Caco-2 (cell line): ENCODE data around the gene MAPT. TPM values are rescaled to one million over a fixed set of nuclear protein-coding genes. Genes with fewer than 3 reads are reported as not detected.

Experiments
- BruUV-seq: library from RNA; stranded (reverse); fragments of 400-500 nt; replicated peaks from 2 replicates; lab custom pipeline; 2021; lab: Mats Ljungman, UMichigan
- CTCF ChIA-PET: fragments of 300-600 bp; sonication (Branson Sonifier 250); formaldehyde crosslinking; loops from one replicate; lab custom pipeline; 2022; ENCODE audit warnings: antibody characterized with exemption; lab: Charles Lee
- POLR2A ChIA-PET: fragments of 300-600 bp; sonication (Branson Sonifier 250); formaldehyde crosslinking; loops from one replicate; lab custom pipeline; 2022; ENCODE audit warnings: antibody characterized with exemption; lab: Charles Lee
- DNase-seq, 2 experiments: peaks; one replicate each; pipeline versions ENCODE4 v3.0.0 to v3.0.0-alpha.2; 2020 to 2022
- H3K27me3 ChIP-seq: replicated peaks from 2 replicates; pipeline ENCODE4 v1.6.0; 2011; ENCODE audit warnings: low read length; ENCODE audit not compliant: control insufficient read depth, insufficient read depth
- H3K36me3 ChIP-seq: 2 replicates; pipeline ENCODE4 v1.5.1; 2011; ENCODE audit warnings: low read length; ENCODE audit not compliant: control insufficient read depth, insufficient read depth
- H3K4me1 ChIP-seq: fragments of 250-450 bp; sonication (Bioruptor Pico); 2 replicates; pipeline ENCODE4 v1.5.1; 2020; ENCODE audit warnings: mild to moderate bottlenecking
- H3K4me3 ChIP-seq: 2 replicates; pipeline ENCODE4 v1.5.1; 2011; ENCODE audit warnings: low read depth, mild to moderate bottlenecking, control low read depth, low read length
- H3K9me3 ChIP-seq: fragments of 250-450 bp; sonication (Bioruptor Pico); 2 replicates; pipeline ENCODE4 v1.5.1; 2020; ENCODE audit warnings: mild to moderate bottlenecking, moderate library complexity
- H3K27ac Mint-ChIP-seq: one replicate; pipeline ENCODE4 v1.8.0; 2022; ENCODE audit warnings: mixed read lengths; ENCODE audit not compliant: unreplicated experiment
- H3K27me3 Mint-ChIP-seq: one replicate; pipeline ENCODE4 v1.8.0; 2022; ENCODE audit warnings: mixed read lengths; ENCODE audit not compliant: insufficient read depth, unreplicated experiment
- H3K36me3 Mint-ChIP-seq: one replicate; pipeline ENCODE4 v1.8.0; 2022; ENCODE audit warnings: mild to moderate bottlenecking, mixed read lengths; ENCODE audit not compliant: insufficient read depth, unreplicated experiment
- H3K4me1 Mint-ChIP-seq: one replicate; pipeline ENCODE4 v1.8.0; 2022; ENCODE audit warnings: low read depth, mixed read lengths; ENCODE audit not compliant: unreplicated experiment
- H3K4me3 Mint-ChIP-seq: one replicate; pipeline ENCODE4 v1.8.0; 2022; ENCODE audit warnings: mild to moderate bottlenecking, moderate library complexity, mixed read lengths; ENCODE audit not compliant: unreplicated experiment
- H3K9me3 Mint-ChIP-seq: one replicate; pipeline ENCODE4 v1.8.0; 2022; ENCODE audit warnings: mixed read lengths; ENCODE audit not compliant: unreplicated experiment
- intact Hi-C: fragments of 100-400 bp; cut with micrococcal nuclease; formaldehyde crosslinking; loops from one replicate; pipeline ENCODE4 v1.10.0; 2022; ENCODE audit not compliant: unreplicated experiment
- total RNA-seq: library from RNA; stranded (reverse); gene quantifications from 2 replicates; pipeline ENCODE4 v1.2.3, GENCODE V29; 2022
- TF ChIP-seq, protein P1 (sequence below), 2 experiments: fragments of 200-600 bp in 1 of 2; IDR thresholded peaks; 1 replicate in 1 of 2; 2 replicates in 1 of 2; pipeline versions ENCODE4 v1.5.1 to v1.8.0; 2011 to 2022; ENCODE audit warnings: antibody characterized with exemption in 1 of 2, control low read depth in 1 of 2, inconsistent platforms in 1 of 2, low read depth in 1 of 2, low read length in 1 of 2, mild to moderate bottlenecking in 1 of 2, moderate library complexity in 1 of 2; ENCODE audit not compliant: insufficient read depth in 1 of 2, severe bottlenecking in 1 of 2, unreplicated experiment in 1 of 2

Gene MAPT
- total RNA-seq, 1 experiment from 2014 or later, result 0.95 TPM

DNA sequence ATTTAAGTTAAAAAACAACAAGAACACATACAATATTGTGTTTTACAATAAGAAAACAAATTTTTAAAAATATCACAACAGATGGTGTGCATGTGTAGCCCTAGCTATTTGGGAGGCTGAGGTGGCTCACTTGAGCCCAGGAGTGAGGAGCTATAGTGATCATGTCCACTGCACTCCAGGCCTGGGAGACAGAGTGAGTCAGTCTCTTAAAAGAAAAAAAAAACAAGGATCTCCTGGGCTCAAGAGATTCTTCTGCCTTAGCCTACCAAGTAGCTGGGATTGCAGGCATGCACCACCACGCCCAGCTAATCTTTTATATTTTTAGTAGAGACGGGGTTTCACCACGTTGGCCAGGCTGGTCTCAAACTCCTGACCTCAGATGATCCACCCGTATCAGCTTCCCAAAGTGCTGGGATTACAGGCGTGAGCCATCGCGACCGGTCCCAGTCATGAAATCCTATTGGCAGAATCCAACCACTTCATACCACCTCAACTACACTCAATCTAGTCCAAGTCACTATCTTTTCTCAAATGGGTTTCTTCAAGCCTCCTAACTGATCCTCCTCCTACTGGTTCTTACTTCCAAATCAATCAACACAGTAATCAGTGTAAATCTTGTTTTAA is 159.7 kb downstream of the MAPT start:
- POLR2A ChIA-PET, result no interaction called here

DNA sequence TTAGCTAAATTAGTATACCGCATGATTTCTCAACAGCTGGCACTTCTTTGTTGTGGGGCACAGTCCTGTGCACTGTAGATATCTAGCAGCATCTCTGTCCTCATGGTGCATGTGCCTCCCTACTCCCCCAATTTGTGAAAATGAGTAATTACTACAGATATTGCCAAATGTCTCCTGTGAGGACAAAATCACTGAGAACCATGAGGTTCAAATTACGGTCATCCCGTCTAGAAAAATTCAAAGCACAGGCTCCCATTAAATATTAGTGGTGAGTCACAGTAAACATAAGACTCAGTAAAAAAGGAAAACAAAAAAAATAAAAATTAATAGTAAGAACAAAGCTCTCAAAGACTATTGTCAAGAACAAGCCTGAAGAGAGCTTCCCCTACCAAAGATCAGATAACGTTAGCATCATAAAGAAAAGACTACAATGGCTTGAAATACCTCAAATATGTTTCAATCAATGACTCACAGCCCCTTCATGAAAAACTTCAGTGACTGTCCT is 162.5 kb downstream of the MAPT start:
- no peaks in the 10 kb centered on the region for H3K27me3 ChIP-seq
- ChIA-PET CTCF (interaction anchor here (0.6 to 2.5 kb wide), 3 partner anchors 12 to 145 kb away, joined by 5 to 10 read pairs (median 6); partner anchors contain the start of gene KANSL1), POLR2A (no interaction called here)
- Mint-ChIP-seq H3K27me3 (no peaks in the 10 kb centered on the region), H3K4me1 (peaks cover 22% of the 10 kb centered on the region), H3K9me3 (no peaks in the 10 kb centered on the region), H3K27ac (no peak overlapping the region), H3K36me3 (peaks cover 66% of the 10 kb centered on the region), H3K4me3 (no peak overlapping the region)
- BruUV-seq, result no TSS peak
- H3K4me1 ChIP-seq, result no peaks in the 10 kb centered on the region
- TF ChIP-seq, protein P1, sequence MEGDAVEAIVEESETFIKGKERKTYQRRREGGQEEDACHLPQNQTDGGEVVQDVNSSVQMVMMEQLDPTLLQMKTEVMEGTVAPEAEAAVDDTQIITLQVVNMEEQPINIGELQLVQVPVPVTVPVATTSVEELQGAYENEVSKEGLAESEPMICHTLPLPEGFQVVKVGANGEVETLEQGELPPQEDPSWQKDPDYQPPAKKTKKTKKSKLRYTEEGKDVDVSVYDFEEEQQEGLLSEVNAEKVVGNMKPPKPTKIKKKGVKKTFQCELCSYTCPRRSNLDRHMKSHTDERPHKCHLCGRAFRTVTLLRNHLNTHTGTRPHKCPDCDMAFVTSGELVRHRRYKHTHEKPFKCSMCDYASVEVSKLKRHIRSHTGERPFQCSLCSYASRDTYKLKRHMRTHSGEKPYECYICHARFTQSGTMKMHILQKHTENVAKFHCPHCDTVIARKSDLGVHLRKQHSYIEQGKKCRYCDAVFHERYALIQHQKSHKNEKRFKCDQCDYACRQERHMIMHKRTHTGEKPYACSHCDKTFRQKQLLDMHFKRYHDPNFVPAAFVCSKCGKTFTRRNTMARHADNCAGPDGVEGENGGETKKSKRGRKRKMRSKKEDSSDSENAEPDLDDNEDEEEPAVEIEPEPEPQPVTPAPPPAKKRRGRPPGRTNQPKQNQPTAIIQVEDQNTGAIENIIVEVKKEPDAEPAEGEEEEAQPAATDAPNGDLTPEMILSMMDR (IDR thresholded peaks at IDR 0.05; ENCODE audit: insufficient read depth in 1 of 2, low read depth in 1 of 2, low read length in 1 of 2, severe bottlenecking in 1 of 2, unreplicated experiment in 1 of 2), result no peak
- no peak for DNase-seq
- H3K9me3 ChIP-seq, result no peaks in the 10 kb centered on the region
- peaks cover 4% of the 10 kb centered on the region for H3K36me3 ChIP-seq
- no peak overlapping the region for H3K4me3 ChIP-seq
- intact Hi-C loops, result no loop called here

More for the DNA sequence above, 159.7 kb downstream of the MAPT start:
- TF ChIP-seq, protein P1 (IDR thresholded peaks at IDR 0.05; ENCODE audit: insufficient read depth in 1 of 2, low read depth in 1 of 2, low read length in 1 of 2, severe bottlenecking in 1 of 2, unreplicated experiment in 1 of 2), result no peak
- Mint-ChIP-seq H3K36me3 (peaks cover 78% of the 10 kb centered on the region), H3K4me1 (peaks cover 25% of the 10 kb centered on the region), H3K9me3 (no peaks in the 10 kb centered on the region), H3K27me3 (no peaks in the 10 kb centered on the region), H3K4me3 (no peak overlapping the region), H3K27ac (peak overlapping the region; percentile 1)
- peaks cover 3% of the 10 kb centered on the region for H3K36me3 ChIP-seq
- DNase-seq, result no peak
- no peaks in the 10 kb centered on the region for H3K4me1 ChIP-seq
- H3K4me3 ChIP-seq, result no peak overlapping the region
- intact Hi-C loops, result no loop called here
- BruUV-seq, result no TSS peak
- H3K9me3 ChIP-seq, result no peaks in the 10 kb centered on the region
- CTCF ChIA-PET, result no interaction called here
- H3K27me3 ChIP-seq, result no peaks in the 10 kb centered on the region

- H3K4me1 Mint-ChIP-seq, result peaks cover 17% of the 10 kb centered on the region
- Histone ChIP-seq H3K4me1 (no peaks in the 10 kb centered on the region), H3K4me3 (no peak overlapping the region), H3K36me3 (peaks cover 4% of the 10 kb centered on the region), H3K9me3 (no peaks in the 10 kb centered on the region), H3K27me3 (no peaks in the 10 kb centered on the region)
- H3K27ac Mint-ChIP-seq, result no peak overlapping the region
- H3K4me3 Mint-ChIP-seq, result no peak overlapping the region
- peaks cover 66% of the 10 kb centered on the region for H3K36me3 Mint-ChIP-seq
- ChIA-PET CTCF (interaction anchor here (2.5 kb wide), 1 partner anchor 12 kb away, joined by 10 read pairs; no protein-coding TSS in a partner anchor), POLR2A (no interaction called here)
- no peaks in the 10 kb centered on the region for H3K9me3 Mint-ChIP-seq
- no peaks in the 10 kb centered on the region for H3K27me3 Mint-ChIP-seq
- intact Hi-C loops, result no loop called here
- DNase-seq, result no peak
- no TSS peak for BruUV-seq
- TF ChIP-seq, protein P1 (IDR thresholded peaks at IDR 0.05; ENCODE audit: insufficient read depth in 1 of 2, low read depth in 1 of 2, low read length in 1 of 2, severe bottlenecking in 1 of 2, unreplicated experiment in 1 of 2), result no peak
Observed at GRCh38 chr17:46057366-46057765, 163.0 kb downstream of the MAPT start.
